Ovary (tissue), 9 donors: ENCODE measurements around the gene LONRF2. TPM values are rescaled to one million over a fixed set of nuclear protein-coding genes. Genes with fewer than 3 reads are reported as not detected.

Experiments used
- DNase-seq, 5 donors: peaks; one replicate each; pipeline ENCODE4 v3.0.0-alpha.2; 2019 to 2020
- H3K27ac ChIP-seq, 2 donors: fragments of 200-600 bp; one replicate each; pipeline versions ENCODE4 v1.5.1 to v1.8.0; 2019 to 2022
- H3K27me3 ChIP-seq: fragments of 200-600 bp; one replicate; pipeline ENCODE4 v1.8.0; 2022
- H3K36me3 ChIP-seq: fragments of 200-600 bp; sonication (generic); one replicate; pipeline ENCODE4 v1.5.1; 2019
- H3K4me1 ChIP-seq: one replicate; pipeline ENCODE4 v1.8.1; 2013; ENCODE audit warnings: mild to moderate bottlenecking, moderate library complexity; ENCODE audit not compliant: insufficient read depth
- H3K4me3 ChIP-seq: fragments of 200-600 bp; sonication (generic); one replicate; pipeline ENCODE4 v1.5.1; 2017
- H3K9me3 ChIP-seq, 2 donors: fragments of 200-600 bp in 1 of 2; sonication (generic) in 1 of 2; one replicate each; pipeline versions ENCODE4 v1.5.1 to v1.8.1; 2013 to 2019; ENCODE audit warnings: mild to moderate bottlenecking in 1 of 2, moderate library complexity in 1 of 2
- EP300 ChIP-seq: sonication (generic); formaldehyde crosslinking; IDR thresholded peaks from one replicate; pipeline ENCODE4 v1.6.1; 2017; ENCODE audit warnings: antibody characterized with exemption
- POLR2A ChIP-seq: fragments of 450-650 bp; IDR thresholded peaks from one replicate; pipeline ENCODE4 v1.6.1; 2017; ENCODE audit warnings: antibody characterized with exemption, mild to moderate bottlenecking, moderate library complexity
- whole genome bisulfite sequencing, 3 donors: extraction: QIAGEN DNeasy Blood & Tissue Kit in 1 of 3; methylation state at CpG; one replicate each; pipeline versions ENCODE4 v1.1.5 to v1.1.7; 2013 to 2017; 5-methylcytosine and 5-hydroxymethylcytosine counted together
- intact Hi-C, 4 donors: fragments of 100-400 bp; cut with DNase I; formaldehyde crosslinking; loops; one replicate each; pipeline versions ENCODE4 v1.11.0 to v1.15.1; 2022 to 2023
- polyA plus RNA-seq, 2 donors: library from polyadenylated mRNA; stranded (reverse); fragments of 200-250 nt in 1 of 2; fragments of 350-450 nt in 1 of 2; fragmentation: Illumina TruSeq in 1 of 2; extraction: RNeasy Lipid Tissue Mini Kit (QIAGEN cat#74804) in 1 of 2; gene quantifications; one replicate each; pipeline ENCODE4 v1.2.3, GENCODE V29; 2013 to 2014
- total RNA-seq, 7 donors: library from RNA; depleted of rRNA in 2 of 7; stranded (reverse); fragments of >200 nt in 2 of 7; fragmentation: NEBNext Ultra II Directional in 3 of 7; extraction: Animal tissue kit (Norgen Biotek cat#: 25700) in 3 of 7; gene quantifications; one replicate each; pipeline versions ENCODE4 v1.1.0 to v1.2.4, GENCODE V29; 2016 to 2023
- TF ChIP-seq, protein P1 (sequence below), 3 donors: fragments of 450-650 bp in 2 of 3; fragments of 200-600 bp in 1 of 3; IDR thresholded peaks; one replicate each; pipeline versions ENCODE4 v1.5.1 to v1.8.0; 2016 to 2022; ENCODE audit warnings: antibody characterized with exemption in 3 of 3, mild to moderate bottlenecking in 1 of 3
- donor health status: DM: no; HTN: no; CAD: no; lungs with moderate emphysema.
- donor health status: DM: no; HTN: no; CAD: no.
- donor health status: Bipolar disorder and iron deficiency.
- donor health status: DM: yes; HTN: yes; CAD: no.
- donor health status: DM: no; HTN: no; CAD: no.
- donor health status: DM: yes; HTN: yes; CAD: no.

The LONRF2 gene
- total and polyA plus RNA-seq, 9 donors, result 4.7 to 133 (median 29.5) TPM

DNA sequence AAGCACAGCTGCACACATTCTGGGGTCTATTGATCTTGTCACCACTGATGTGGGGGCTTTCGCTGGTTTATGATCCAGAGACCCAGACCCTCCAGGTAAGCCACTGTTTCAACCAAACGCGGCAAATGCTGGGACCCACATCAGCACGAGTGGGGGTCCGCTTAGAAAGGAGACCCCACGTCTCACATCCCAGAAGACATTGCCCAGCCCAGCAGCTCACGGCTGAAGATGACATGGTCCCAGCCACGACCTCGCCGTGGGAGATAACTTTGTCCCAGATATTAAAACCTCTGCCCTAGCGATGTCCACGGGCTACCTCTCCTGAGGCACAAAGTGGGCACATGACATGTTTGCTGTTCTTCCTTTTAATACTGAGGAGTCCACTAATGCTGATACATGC is 43.8 kb downstream of the LONRF2 start:
- Histone ChIP-seq H3K36me3 (no peaks in the 10 kb centered on the region), H3K27me3 (no peaks in the 10 kb centered on the region), H3K4me3 (no peak overlapping the region), H3K9me3 (no peaks in the 10 kb centered on the region), H3K4me1 (no peaks in the 10 kb centered on the region), H3K27ac (no peak overlapping the region)
- TF ChIP-seq EP300, result no peak
- peak; percentile 16 for TF ChIP-seq POLR2A
- TF ChIP-seq, protein P1, sequence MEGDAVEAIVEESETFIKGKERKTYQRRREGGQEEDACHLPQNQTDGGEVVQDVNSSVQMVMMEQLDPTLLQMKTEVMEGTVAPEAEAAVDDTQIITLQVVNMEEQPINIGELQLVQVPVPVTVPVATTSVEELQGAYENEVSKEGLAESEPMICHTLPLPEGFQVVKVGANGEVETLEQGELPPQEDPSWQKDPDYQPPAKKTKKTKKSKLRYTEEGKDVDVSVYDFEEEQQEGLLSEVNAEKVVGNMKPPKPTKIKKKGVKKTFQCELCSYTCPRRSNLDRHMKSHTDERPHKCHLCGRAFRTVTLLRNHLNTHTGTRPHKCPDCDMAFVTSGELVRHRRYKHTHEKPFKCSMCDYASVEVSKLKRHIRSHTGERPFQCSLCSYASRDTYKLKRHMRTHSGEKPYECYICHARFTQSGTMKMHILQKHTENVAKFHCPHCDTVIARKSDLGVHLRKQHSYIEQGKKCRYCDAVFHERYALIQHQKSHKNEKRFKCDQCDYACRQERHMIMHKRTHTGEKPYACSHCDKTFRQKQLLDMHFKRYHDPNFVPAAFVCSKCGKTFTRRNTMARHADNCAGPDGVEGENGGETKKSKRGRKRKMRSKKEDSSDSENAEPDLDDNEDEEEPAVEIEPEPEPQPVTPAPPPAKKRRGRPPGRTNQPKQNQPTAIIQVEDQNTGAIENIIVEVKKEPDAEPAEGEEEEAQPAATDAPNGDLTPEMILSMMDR (IDR thresholded peaks at IDR 0.05), result no peak
- intact Hi-C loops, result no loop called here
- WGBS, 3 donors, result 87 to 92% (median 88%) methylated on average over 12 of the region's 12 CpGs
- DNase-seq, result peak in 3 of 5 donors; percentile 15 to 27 (median 20)

DNA sequence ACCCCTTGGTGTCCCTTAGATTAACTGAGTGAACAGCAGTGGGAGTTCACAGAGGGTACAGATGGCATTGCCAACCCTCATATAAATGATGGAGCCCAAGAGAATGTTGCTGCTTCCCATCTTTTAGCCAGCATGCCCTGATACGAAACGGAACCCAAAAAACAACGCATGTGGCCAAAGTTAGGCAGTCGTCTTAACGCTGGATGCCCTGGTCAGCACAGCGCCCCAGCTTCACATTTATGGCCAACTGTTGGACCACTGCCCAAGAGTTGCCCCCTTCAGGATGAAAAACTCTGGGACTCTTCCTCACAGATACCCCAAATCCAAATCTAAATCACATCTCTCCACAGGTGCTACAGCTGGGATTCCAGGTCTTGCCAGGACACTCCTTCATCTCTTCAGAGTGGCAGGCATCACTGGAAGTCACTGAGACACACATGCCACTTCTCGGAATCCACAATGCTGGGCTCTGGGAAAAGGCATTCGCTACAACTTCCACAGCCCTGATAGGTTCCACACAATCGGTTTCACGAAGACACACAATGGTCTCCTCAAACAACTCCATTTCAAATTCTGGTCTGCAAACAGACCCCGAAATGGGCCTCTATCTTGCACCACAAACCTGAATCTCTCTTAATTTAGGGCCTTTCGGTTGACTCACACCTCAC is 44.6 kb downstream of the LONRF2 start:
- no peaks in the 10 kb centered on the region for H3K36me3 ChIP-seq
- no peak for TF ChIP-seq EP300
- TF ChIP-seq, protein P1 (IDR thresholded peaks at IDR 0.05), result no peak
- TF ChIP-seq POLR2A, result no peak
- H3K4me3 ChIP-seq, result no peak overlapping the region
- no peaks in the 10 kb centered on the region for H3K9me3 ChIP-seq
- H3K27ac ChIP-seq, result no peak overlapping the region
- WGBS, 3 donors, result 97 to 99% (median 97%) methylated on average over 12 of the region's 12 CpGs
- DNase-seq, result peak in 2 of 5 donors; percentile 18 to 27
- intact Hi-C loops, result no loop called here
- H3K4me1 ChIP-seq, result no peaks in the 10 kb centered on the region
- no peaks in the 10 kb centered on the region for H3K27me3 ChIP-seq

DNA sequence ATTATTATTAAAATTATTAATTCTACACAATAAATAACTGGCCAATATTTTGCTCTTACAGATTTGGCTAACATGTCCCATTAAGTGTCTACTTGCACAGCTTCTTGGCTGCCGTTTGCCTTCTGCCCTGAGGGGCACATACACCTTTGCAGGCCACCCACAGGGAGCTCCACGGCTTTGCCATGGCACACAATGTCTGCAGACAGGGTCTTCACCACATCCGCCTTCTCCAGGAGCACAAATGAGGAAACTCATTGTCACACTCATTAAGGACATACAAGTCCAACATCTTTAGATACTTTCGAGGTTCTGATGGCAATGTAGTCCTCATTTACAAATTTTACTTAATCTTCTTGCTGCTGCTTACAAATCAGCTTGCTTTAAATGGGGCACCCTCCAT is 45.6 kb downstream of the LONRF2 start:
- peaks cover 3% of the 10 kb centered on the region for H3K4me1 ChIP-seq
- intact Hi-C loops, result no loop called here
- no peaks in the 10 kb centered on the region for H3K27me3 ChIP-seq
- H3K9me3 ChIP-seq, result no peaks in the 10 kb centered on the region
- TF ChIP-seq EP300 (no peak), POLR2A (no peak)
- TF ChIP-seq, protein P1 (IDR thresholded peaks at IDR 0.05), result no peak
- no peaks in the 10 kb centered on the region for H3K36me3 ChIP-seq
- WGBS, 3 donors, result 95 to 96% (median 95%) methylated on average over 4 of the region's 4 CpGs
- no peak overlapping the region for H3K4me3 ChIP-seq
- peak in 2 of 5 donors; percentile 11 to 24 for DNase-seq
- H3K27ac ChIP-seq, result no peak overlapping the region

DNA sequence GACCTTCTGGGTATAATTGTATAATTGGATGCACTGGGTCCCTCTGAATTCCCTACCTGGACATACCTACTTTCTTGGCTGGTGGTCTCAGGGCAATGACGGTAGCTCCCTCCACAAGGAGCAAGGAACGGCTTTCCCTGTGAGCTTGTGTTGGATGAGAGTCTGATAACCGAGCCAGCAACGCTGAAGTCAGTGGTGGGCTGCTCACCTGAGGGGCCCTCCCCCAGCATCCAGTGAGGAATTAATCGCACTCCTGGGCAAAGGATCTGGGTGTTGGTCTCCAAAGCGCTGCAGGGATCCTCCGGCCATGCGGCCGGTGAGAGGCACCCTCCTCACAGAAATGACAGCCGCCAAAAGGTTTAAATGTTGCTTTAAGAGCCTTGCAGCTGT is 47.1 kb downstream of the LONRF2 start:
- H3K4me1 ChIP-seq, result peaks cover 3% of the 10 kb centered on the region
- no peak overlapping the region for H3K4me3 ChIP-seq
- peak in 2 of 5 donors; percentile 18 to 26 for DNase-seq
- TF ChIP-seq, protein P1 (IDR thresholded peaks at IDR 0.05), result no peak
- no peak for TF ChIP-seq EP300
- TF ChIP-seq POLR2A, result no peak
- H3K9me3 ChIP-seq, result no peaks in the 10 kb centered on the region
- intact Hi-C loops, result no loop called here
- no peak overlapping the region for H3K27ac ChIP-seq
- H3K27me3 ChIP-seq, result no peaks in the 10 kb centered on the region
- H3K36me3 ChIP-seq, result no peaks in the 10 kb centered on the region
- 86 to 88% (median 88%) methylated on average over 10 of the region's 10 CpGs for WGBS, 3 donors
